Measurements from ENCODE around the gene VARS2.

- TF ChIP-seq JUN (IDR thresholded peaks at IDR 0.05; ENCODE audit: borderline replicate concordance, insufficient read depth, insufficient read length, low read depth) = no peak
- TF ChIP-seq CTCF (IDR thresholded peaks at IDR 0.05; ENCODE audit: extremely low read depth in 1 of 2, insufficient read depth in 1 of 2, low read depth in 1 of 2, low read length in 2 of 2) = no peak
- no peak for TF ChIP-seq EZH2 (IDR thresholded peaks at IDR 0.05; ENCODE audit: borderline replicate concordance, low read depth, low read length, severe bottlenecking)
- no peak for TF ChIP-seq POLR2A (IDR thresholded peaks at IDR 0.05; ENCODE audit: low read depth, low read length)
- TF ChIP-seq FOS (IDR thresholded peaks at IDR 0.05; ENCODE audit: borderline replicate concordance, insufficient read depth, low read length) = no peak
Observed at GRCh38 chr6:30889496-30889885, 24.5 kb upstream of the VARS2 start.
